VCaP (cell line): ENCODE results near the gene NFAM1.

Experiments used
- H3K27ac ChIP-seq: fragments of 450-650 bp; 2 replicates; pipeline ENCODE4 v1.5.1; 2017
- CTCF ChIP-seq: fragments of 450-650 bp; conservative IDR thresholded peaks from 2 replicates; pipeline ENCODE4 v1.5.1; 2017; ENCODE audit warnings: mild to moderate bottlenecking, moderate library complexity

The NFAM1 gene

GRCh38 chr22:42334875-42335512 lies 97.2 kb downstream of the NFAM1 start:
- H3K27ac ChIP-seq: no peak overlapping the region
- no peak for TF ChIP-seq CTCF

- no peak for TF ChIP-seq CTCF
- H3K27ac ChIP-seq: no peak overlapping the region
Measured at GRCh38 chr22:42333544-42333943, 98.7 kb downstream of the NFAM1 start.

- H3K27ac ChIP-seq: no peak overlapping the region
- TF ChIP-seq CTCF: no peak
Measured at GRCh38 chr22:42332089-42332488, 100.1 kb downstream of the NFAM1 start.

- H3K27ac ChIP-seq: no peak overlapping the region
- TF ChIP-seq CTCF: no peak
Measured at GRCh38 chr22:42331014-42331413, 101.2 kb downstream of the NFAM1 start.
